ENCODE results near the gene SEPTIN6.

- TF ChIP-seq, protein P1, sequence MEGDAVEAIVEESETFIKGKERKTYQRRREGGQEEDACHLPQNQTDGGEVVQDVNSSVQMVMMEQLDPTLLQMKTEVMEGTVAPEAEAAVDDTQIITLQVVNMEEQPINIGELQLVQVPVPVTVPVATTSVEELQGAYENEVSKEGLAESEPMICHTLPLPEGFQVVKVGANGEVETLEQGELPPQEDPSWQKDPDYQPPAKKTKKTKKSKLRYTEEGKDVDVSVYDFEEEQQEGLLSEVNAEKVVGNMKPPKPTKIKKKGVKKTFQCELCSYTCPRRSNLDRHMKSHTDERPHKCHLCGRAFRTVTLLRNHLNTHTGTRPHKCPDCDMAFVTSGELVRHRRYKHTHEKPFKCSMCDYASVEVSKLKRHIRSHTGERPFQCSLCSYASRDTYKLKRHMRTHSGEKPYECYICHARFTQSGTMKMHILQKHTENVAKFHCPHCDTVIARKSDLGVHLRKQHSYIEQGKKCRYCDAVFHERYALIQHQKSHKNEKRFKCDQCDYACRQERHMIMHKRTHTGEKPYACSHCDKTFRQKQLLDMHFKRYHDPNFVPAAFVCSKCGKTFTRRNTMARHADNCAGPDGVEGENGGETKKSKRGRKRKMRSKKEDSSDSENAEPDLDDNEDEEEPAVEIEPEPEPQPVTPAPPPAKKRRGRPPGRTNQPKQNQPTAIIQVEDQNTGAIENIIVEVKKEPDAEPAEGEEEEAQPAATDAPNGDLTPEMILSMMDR (IDR thresholded peaks at IDR 0.05) = no peak
- TF ChIP-seq POLR2A (IDR thresholded peaks at IDR 0.05) = no peak
These were observed 1.1 kb upstream of the SEPTIN6 start for GRCh38 chrX:119693996-119694451.

Measured in right lobe of liver (tissue), 4 donors.